HepG2 (cell line): ENCODE measurements around the gene NHERF2. TPM values are rescaled to one million over a fixed set of nuclear protein-coding genes. Genes with fewer than 3 reads are reported as not detected.

ENCODE experiments used
- AKAP8 ChIP-seq: sonication (generic); formaldehyde crosslinking; IDR thresholded peaks from 2 replicates; pipeline ENCODE4 v1.5.1; 2020; ENCODE audit warnings: mild to moderate bottlenecking, missing genetic modification reagents
- DMTF1 ChIP-seq: sonication (generic); formaldehyde crosslinking; IDR thresholded peaks from 2 replicates; pipeline ENCODE4 v1.4.0; 2020; ENCODE audit warnings: mild to moderate bottlenecking, missing genetic modification reagents
- ISX ChIP-seq: sonication (generic); formaldehyde crosslinking; conservative IDR thresholded peaks from 2 replicates; pipeline ENCODE4 v1.5.0; 2020; ENCODE audit warnings: missing genetic modification reagents
- KMT2A ChIP-seq: sonication (generic); formaldehyde crosslinking; IDR thresholded peaks from 2 replicates; pipeline ENCODE4 v1.4.0; 2020; ENCODE audit warnings: missing genetic modification reagents
- MIER3 ChIP-seq: IDR thresholded peaks from 2 replicates; pipeline ENCODE4 v1.6.1; 2016; ENCODE audit warnings: missing compliant biosample characterization, borderline replicate concordance
- NFE2L1 ChIP-seq: sonication (generic); formaldehyde crosslinking; IDR thresholded peaks from 2 replicates; pipeline ENCODE4 v1.4.0; 2020; ENCODE audit warnings: missing genetic modification reagents, mild to moderate bottlenecking, borderline replicate concordance
- NFYB ChIP-seq: sonication (generic); formaldehyde crosslinking; IDR thresholded peaks from 2 replicates; pipeline ENCODE4 v1.4.0; 2020; ENCODE audit warnings: missing genetic modification reagents
- NR0B2 ChIP-seq: sonication (generic); formaldehyde crosslinking; IDR thresholded peaks from 2 replicates; pipeline ENCODE4 v1.4.0; 2020; ENCODE audit warnings: mild to moderate bottlenecking, missing genetic modification reagents
- PPARG ChIP-seq: conservative IDR thresholded peaks from 2 replicates; pipeline ENCODE4 v1.6.1; 2016; ENCODE audit warnings: missing biosample characterization, missing genetic modification reagents
- REXO4 ChIP-seq: sonication (generic); formaldehyde crosslinking; IDR thresholded peaks from 2 replicates; pipeline ENCODE4 v1.8.0; 2022; ENCODE audit warnings: missing genetic modification reagents, mild to moderate bottlenecking, borderline replicate concordance
- XRCC5 ChIP-seq: fragments of 200-400 bp; formaldehyde crosslinking; optimal IDR thresholded peaks from 2 replicates; pipeline ENCODE3; 2017; ENCODE audit warnings: mild to moderate bottlenecking, low read length
- ZNF180 ChIP-seq: sonication (generic); formaldehyde crosslinking; IDR thresholded peaks from 2 replicates; pipeline ENCODE4 v1.4.0; 2020; ENCODE audit warnings: low read depth, missing genetic modification reagents, borderline replicate concordance
- ZNF574 ChIP-seq: sonication (generic); formaldehyde crosslinking; IDR thresholded peaks from 2 replicates; pipeline ENCODE4 v1.4.0; 2020; ENCODE audit warnings: missing genetic modification reagents
- ZNF766 ChIP-seq: sonication (generic); formaldehyde crosslinking; IDR thresholded peaks from 2 replicates; pipeline ENCODE4 v1.5.0; 2020; ENCODE audit warnings: missing genetic modification reagents, borderline replicate concordance
- ZNF780A ChIP-seq: sonication (generic); formaldehyde crosslinking; IDR thresholded peaks from 2 replicates; pipeline ENCODE4 v1.8.0; 2022; ENCODE audit warnings: mild to moderate bottlenecking, missing genetic modification reagents, moderate library complexity
- ZSCAN29 ChIP-seq: sonication (generic); formaldehyde crosslinking; conservative IDR thresholded peaks from 2 replicates; pipeline ENCODE4 v1.4.0; 2020; ENCODE audit warnings: mild to moderate bottlenecking, missing genetic modification reagents
- ZUFSP ChIP-seq: sonication (generic); formaldehyde crosslinking; IDR thresholded peaks from 2 replicates; pipeline ENCODE4 v1.9.0; 2021; ENCODE audit warnings: missing genetic modification reagents, mild to moderate bottlenecking, borderline replicate concordance
- polyA plus RNA-seq, 8 experiments: library from polyadenylated mRNA; depleted of rRNA in 3 of 8; stranded (reverse) in 7 of 8; unstranded in 1 of 8; fragments of >200 nt; fragmentation: Illumina TruSeq in 4 of 8; extraction: Trizol in 4 of 8; gene quantifications; 2 replicates each; pipeline versions ENCODE4 v1.2.1 to v1.2.3, GENCODE V29; 2011 to 2016; ENCODE audit warnings: low read depth in 4 of 8, missing spikeins in 1 of 8, mixed read lengths in 1 of 8; ENCODE audit not compliant: insufficient read depth in 1 of 8
- total RNA-seq, 5 experiments: library from RNA; depleted of rRNA; stranded (reverse); fragments of >200 nt; fragmentation: Illumina TruSeq; extraction: Trizol; gene quantifications; 2 replicates each; pipeline ENCODE4 v1.2.3, GENCODE V29; 2016; ENCODE audit warnings: low read depth in 1 of 5

The NHERF2 gene
- total and polyA plus RNA-seq, 2 of the 13 experiments (the other 11 are each of a cell fraction or from before 2014, with no cell fraction given), result 23.7 to 39.3 TPM

- no peak for TF ChIP-seq ZUFSP
- peak; percentile 50; the same call in 1 of the 2 replicates for TF ChIP-seq ZNF766 (CRISPR knock-in tag)
- TF ChIP-seq ZNF780A (CRISPR knock-in tag), result no peak
- TF ChIP-seq ZNF180 (CRISPR knock-in tag), result no peak
- no peak for TF ChIP-seq NFE2L1 (CRISPR knock-in tag)
- 0 out of 2 replicates have a peak, but pooled peaks have one; percentile 21 for TF ChIP-seq KMT2A
- TF ChIP-seq ZSCAN29 (CRISPR knock-in tag), result no peak
- peak; percentile 69 for TF ChIP-seq ZNF574 (CRISPR knock-in tag)
- TF ChIP-seq PPARG (CRISPR knock-in tag), result 0 out of 2 replicates have a peak, but pooled peaks have one; percentile 20
- peak; percentile 49; the same call in 1 of the 2 replicates for TF ChIP-seq AKAP8
- no peak for TF ChIP-seq DMTF1
- no peak for TF ChIP-seq ISX (CRISPR knock-in tag)
- no peak for TF ChIP-seq REXO4 (CRISPR knock-in tag)
- peak; percentile 30; the same call in 1 of the 2 replicates for TF ChIP-seq NFYB (CRISPR knock-in tag)
- no peak; the same call in none of the 2 replicates for TF ChIP-seq MIER3 (CRISPR knock-in tag)
- 0 out of 2 replicates have a peak, but pooled peaks have one; percentile 29 for TF ChIP-seq NR0B2 (CRISPR knock-in tag)
- no peak for TF ChIP-seq XRCC5
These were observed 3.3 kb upstream of the NHERF2 start (continued) for GRCh38 chr16:2023092-2024031.
